Parathyroid adenoma (tissue), 2 donors: ENCODE results near the gene PLEKHH1.

ENCODE experiments used
- H2AFZ ChIP-seq: fragments of 300-600 bp; sonication (generic); one replicate; pipeline ENCODE4 v1.7.0; 2017; ENCODE audit warnings: antibody characterized with exemption, mild to moderate bottlenecking
- H3K27ac ChIP-seq: fragments of 300-600 bp; sonication (generic); one replicate; pipeline ENCODE4 v1.7.0; 2017
- H3K27me3 ChIP-seq: fragments of 300-600 bp; sonication (generic); one replicate; pipeline ENCODE4 v1.7.0; 2017; ENCODE audit warnings: low read length; ENCODE audit not compliant: control insufficient read depth, insufficient read depth
- H3K36me3 ChIP-seq: fragments of 300-600 bp; sonication (generic); one replicate; pipeline ENCODE4 v1.7.0; 2017; ENCODE audit warnings: low read length; ENCODE audit not compliant: control insufficient read depth, insufficient read depth
- H3K4me1 ChIP-seq: fragments of 300-600 bp; sonication (generic); one replicate; pipeline ENCODE4 v1.7.0; 2017; ENCODE audit warnings: control low read depth
- H3K4me2 ChIP-seq: fragments of 300-600 bp; sonication (generic); one replicate; pipeline ENCODE4 v1.7.0; 2017; ENCODE audit warnings: low read length
- H3K4me3 ChIP-seq: fragments of 300-600 bp; sonication (generic); one replicate; pipeline ENCODE4 v1.7.0; 2017; ENCODE audit warnings: low read depth, low read length
- H3K79me2 ChIP-seq: fragments of 300-600 bp; sonication (generic); one replicate; pipeline ENCODE4 v1.7.0; 2017; ENCODE audit warnings: control low read depth
- H3K9ac ChIP-seq: fragments of 300-600 bp; sonication (generic); one replicate; pipeline ENCODE4 v1.7.0; 2017; ENCODE audit warnings: mild to moderate bottlenecking
- H3K9me3 ChIP-seq: fragments of 300-600 bp; sonication (generic); one replicate; pipeline ENCODE4 v1.7.0; 2017; ENCODE audit warnings: low read length; ENCODE audit not compliant: control insufficient read depth
- CTCF ChIP-seq: fragments of 300-600 bp; sonication (generic); IDR thresholded peaks from one replicate; pipeline ENCODE4 v1.7.0; 2017; ENCODE audit warnings: antibody characterized with exemption, mild to moderate bottlenecking
- donor health status: primary hyperparathyroidism.

The PLEKHH1 gene

GRCh38 chr14:67532606-67532997 is 488 bp upstream of the PLEKHH1 start:
- Histone ChIP-seq H3K9me3 (no peaks in the 10 kb centered on the region), H3K4me3 (peak overlapping the region; percentile 56), H3K4me1 (peaks cover 3% of the 10 kb centered on the region), H3K4me2 (peak overlapping the region; percentile 79), H3K79me2 (peaks cover 22% of the 10 kb centered on the region), H3K27me3 (no peaks in the 10 kb centered on the region), H3K9ac (no peak overlapping the region), H3K27ac (peak overlapping the region; percentile 89), H3K36me3 (no peaks in the 10 kb centered on the region), H2AFZ (peak overlapping the region; percentile 93)
- no peak for TF ChIP-seq CTCF

- no peak for TF ChIP-seq CTCF
These were observed 630 bp downstream of the PLEKHH1 start for GRCh38 chr14:67533754-67534085.

GRCh38 chr14:67536087-67536486 is 3.0 kb downstream of the PLEKHH1 start:
- no peak overlapping the region for H3K4me3 ChIP-seq
- H3K27me3 ChIP-seq = no peaks in the 10 kb centered on the region
- no peak for TF ChIP-seq CTCF
- no peaks in the 10 kb centered on the region for H3K36me3 ChIP-seq
- no peak overlapping the region for H3K9ac ChIP-seq
- no peak overlapping the region for H2AFZ ChIP-seq
- no peak overlapping the region for H3K4me2 ChIP-seq
- no peaks in the 10 kb centered on the region for H3K9me3 ChIP-seq
- peaks cover 3% of the 10 kb centered on the region for H3K4me1 ChIP-seq
- no peak overlapping the region for H3K27ac ChIP-seq
- H3K79me2 ChIP-seq = peaks cover 26% of the 10 kb centered on the region

More at GRCh38 chr14:67533754-67534085, 630 bp downstream of the PLEKHH1 start:
- Histone ChIP-seq H3K36me3 (no peaks in the 10 kb centered on the region), H3K9ac (peak overlapping the region; percentile 71), H3K79me2 (peaks cover 26% of the 10 kb centered on the region), H3K27ac (peak overlapping the region; percentile 89), H3K4me2 (peak overlapping the region; percentile 50), H3K4me1 (peaks cover 3% of the 10 kb centered on the region), H2AFZ (peak overlapping the region; percentile 93), H3K9me3 (no peaks in the 10 kb centered on the region), H3K4me3 (peak overlapping the region; percentile 56), H3K27me3 (no peaks in the 10 kb centered on the region)

- TF ChIP-seq CTCF = no peak
- Histone ChIP-seq H3K36me3 (no peaks in the 10 kb centered on the region), H3K4me2 (no peak overlapping the region), H3K4me3 (no peak overlapping the region), H3K27me3 (no peaks in the 10 kb centered on the region), H3K9me3 (no peaks in the 10 kb centered on the region), H3K9ac (no peak overlapping the region), H2AFZ (no peak overlapping the region), H3K27ac (no peak overlapping the region), H3K79me2 (peaks cover 26% of the 10 kb centered on the region), H3K4me1 (peaks cover 3% of the 10 kb centered on the region)
These were observed 4.6 kb downstream of the PLEKHH1 start for GRCh38 chr14:67537736-67538135.

GRCh38 chr14:67538501-67538900 is 5.4 kb downstream of the PLEKHH1 start:
- Histone ChIP-seq H3K36me3 (no peaks in the 10 kb centered on the region), H3K27me3 (no peaks in the 10 kb centered on the region), H3K4me1 (peaks cover 3% of the 10 kb centered on the region), H2AFZ (no peak overlapping the region), H3K9ac (no peak overlapping the region), H3K4me3 (no peak overlapping the region), H3K27ac (no peak overlapping the region), H3K4me2 (no peak overlapping the region), H3K79me2 (peaks cover 26% of the 10 kb centered on the region), H3K9me3 (no peaks in the 10 kb centered on the region)
- no peak for TF ChIP-seq CTCF
